H9 (cell line): Measurements from ENCODE around the gene LHFPL6. TPM values are rescaled to one million over a fixed set of nuclear protein-coding genes. Genes with fewer than 3 reads are reported as not detected.

Source experiments
- DNase-seq: peaks from one replicate; pipeline ENCODE4 v3.0.0-alpha.2; 2017
- H2AFZ ChIP-seq: one replicate; pipeline ENCODE4 v1.6.1; 2013; ENCODE audit warnings: mild to moderate bottlenecking, low read length, control low read depth, moderate library complexity
- H2AK5ac ChIP-seq: 2 replicates; pipeline ENCODE4 v1.6.1; 2013; ENCODE audit warnings: low read length, control low read depth, mixed read lengths; ENCODE audit not compliant: insufficient read length
- H2BK120ac ChIP-seq: one replicate; pipeline ENCODE4 v1.6.1; 2013; ENCODE audit warnings: low read depth, mild to moderate bottlenecking, low read length, control low read depth, inconsistent platforms; ENCODE audit not compliant: poor library complexity, severe bottlenecking
- H2BK12ac ChIP-seq: 2 replicates; pipeline ENCODE4 v1.6.1; 2013; ENCODE audit warnings: low read length, control low read depth, mixed read lengths, low read depth; ENCODE audit not compliant: insufficient read length
- H2BK15ac ChIP-seq: 2 replicates; pipeline ENCODE4 v1.6.1; 2013; ENCODE audit warnings: low read depth, low read length, control low read depth
- H2BK20ac ChIP-seq: one replicate; pipeline ENCODE4 v1.6.1; 2013; ENCODE audit warnings: low read depth, mild to moderate bottlenecking, low read length, control low read depth, inconsistent platforms; ENCODE audit not compliant: poor library complexity, severe bottlenecking
- H2BK5ac ChIP-seq: 2 replicates; pipeline ENCODE4 v1.6.1; 2013; ENCODE audit warnings: low read length, control low read depth, mixed read lengths; ENCODE audit not compliant: insufficient read length
- H3K14ac ChIP-seq: 2 replicates; pipeline ENCODE4 v1.6.1; 2013; ENCODE audit warnings: low read length, control low read depth; ENCODE audit not compliant: insufficient read depth
- H3K18ac ChIP-seq: 2 replicates; pipeline ENCODE4 v1.6.1; 2013; ENCODE audit warnings: low read depth, mild to moderate bottlenecking, mixed read lengths, low read length, control low read depth; ENCODE audit not compliant: insufficient read length
- H3K23ac ChIP-seq: 2 replicates; pipeline ENCODE4 v1.6.1; 2013; ENCODE audit warnings: low read length, control low read depth, mixed read lengths, low read depth; ENCODE audit not compliant: insufficient read length
- H3K23me2 ChIP-seq: 2 replicates; pipeline ENCODE4 v1.6.1; 2013; ENCODE audit warnings: low read depth, mild to moderate bottlenecking, mixed read lengths, low read length, control low read depth; ENCODE audit not compliant: insufficient read length, poor library complexity, severe bottlenecking
- H3K27ac ChIP-seq: 2 replicates; pipeline ENCODE4 v1.5.1; 2013; ENCODE audit warnings: low read length, control low read depth, mixed read lengths, low read depth; ENCODE audit not compliant: insufficient read length
- H3K27me3 ChIP-seq: 2 replicates; pipeline ENCODE4 v1.6.1; 2013; ENCODE audit warnings: low read length, control low read depth, inconsistent platforms; ENCODE audit not compliant: insufficient read depth
- H3K4ac ChIP-seq: 2 replicates; pipeline ENCODE4 v1.6.1; 2013; ENCODE audit warnings: low read depth, mild to moderate bottlenecking, control low read depth, inconsistent platforms, low read length, moderate library complexity
- H3K4me1 ChIP-seq: 2 replicates; pipeline ENCODE4 v1.6.1; 2013; ENCODE audit warnings: low read length, control low read depth, inconsistent platforms; ENCODE audit not compliant: insufficient read depth
- H3K4me2 ChIP-seq: 2 replicates; pipeline ENCODE4 v1.6.1; 2013; ENCODE audit warnings: low read length, control low read depth, mixed read lengths; ENCODE audit not compliant: insufficient read length, insufficient read depth
- H3K56ac ChIP-seq: 2 replicates; pipeline ENCODE4 v1.6.1; 2013; ENCODE audit warnings: low read depth, mild to moderate bottlenecking, mixed read lengths, low read length, control low read depth; ENCODE audit not compliant: insufficient read length
- H3K79me1 ChIP-seq: 2 replicates; pipeline ENCODE4 v1.6.1; 2013; ENCODE audit warnings: low read depth, mild to moderate bottlenecking, moderate library complexity, low read length, control low read depth, inconsistent platforms; ENCODE audit not compliant: insufficient read depth, poor library complexity, severe bottlenecking
- H3K79me2 ChIP-seq: 2 replicates; pipeline ENCODE4 v1.6.1; 2013; ENCODE audit warnings: low read length, control low read depth, inconsistent platforms; ENCODE audit not compliant: insufficient read depth
- H3K9ac ChIP-seq: 2 replicates; pipeline ENCODE4 v1.6.1; 2013; ENCODE audit warnings: low read length, control low read depth, mixed read lengths; ENCODE audit not compliant: insufficient read length; ENCODE audit errors: extremely low read depth
- H3K9me3 ChIP-seq: one replicate; pipeline ENCODE4 v1.6.1; 2013; ENCODE audit warnings: low read depth, low read length, inconsistent platforms; ENCODE audit not compliant: control insufficient read depth
- H3T11ph ChIP-seq: one replicate; pipeline ENCODE4 v1.6.1; 2013; ENCODE audit warnings: mild to moderate bottlenecking, low read length, control low read depth, inconsistent platforms
- H4K20me1 ChIP-seq: one replicate; pipeline ENCODE4 v1.6.1; 2013; ENCODE audit not compliant: control insufficient read depth, insufficient read length, insufficient read depth
- H4K5ac ChIP-seq: 2 replicates; pipeline ENCODE4 v1.6.1; 2013; ENCODE audit warnings: low read depth, mild to moderate bottlenecking, mixed read lengths, low read length, control low read depth; ENCODE audit not compliant: insufficient read length
- H4K8ac ChIP-seq: replicated peaks from 2 replicates; pipeline ENCODE4 v1.6.1; 2013; ENCODE audit warnings: low read length, control low read depth, mixed read lengths, low read depth; ENCODE audit not compliant: insufficient read length
- H4K91ac ChIP-seq: 2 replicates; pipeline ENCODE4 v1.6.1; 2013; ENCODE audit warnings: low read depth, mild to moderate bottlenecking, moderate library complexity, mixed read lengths, low read length, control low read depth; ENCODE audit not compliant: insufficient read length
- H3K27ac Mint-ChIP-seq, 3 experiments: 2 replicates in 2 of 3; 3 replicates in 1 of 3; pipeline ENCODE4 v1.8.0; 2020 to 2021; ENCODE audit warnings: mixed read lengths in 3 of 3, mild to moderate bottlenecking in 1 of 3, moderate library complexity in 1 of 3
- H3K27me3 Mint-ChIP-seq: 2 replicates; pipeline ENCODE4 v1.8.0; 2021; ENCODE audit warnings: low read depth, mild to moderate bottlenecking, moderate library complexity, mixed read lengths
- H3K36me3 Mint-ChIP-seq, 3 experiments: 2 replicates in 2 of 3; 3 replicates in 1 of 3; pipeline ENCODE4 v1.8.0; 2020 to 2021; ENCODE audit warnings: low read depth in 3 of 3, mixed read lengths in 3 of 3; ENCODE audit not compliant: insufficient read depth in 1 of 3
- H3K4me1 Mint-ChIP-seq, 2 experiments: 2 replicates each; pipeline ENCODE4 v1.8.0; 2020; ENCODE audit warnings: mixed read lengths in 2 of 2
- H3K4me3 Mint-ChIP-seq, 2 experiments: 2 replicates in 1 of 2; 3 replicates in 1 of 2; pipeline ENCODE4 v1.8.0; 2020 to 2021; ENCODE audit warnings: mild to moderate bottlenecking in 2 of 2, mixed read lengths in 2 of 2, moderate library complexity in 1 of 2
- H3K9me3 Mint-ChIP-seq, 2 experiments: 2 replicates in 1 of 2; 3 replicates in 1 of 2; pipeline ENCODE4 v1.8.0; 2020; ENCODE audit warnings: mild to moderate bottlenecking in 2 of 2, mixed read lengths in 2 of 2, moderate library complexity in 1 of 2
- CTCF ChIP-seq: fragments of 200-600 bp; sonication (generic); conservative IDR thresholded peaks from 3 replicates; pipeline ENCODE4 v1.8.0; 2021; ENCODE audit warnings: antibody characterized with exemption, mild to moderate bottlenecking
- WGBS: extraction: QIAGEN DNeasy Blood & Tissue Kit; methylation state at CpG from one replicate; pipeline ENCODE4 v1.1.7; 2013; ENCODE audit warnings: missing lambda C conversion rate, low lambda C conversion rate, mixed read lengths; ENCODE audit not compliant: insufficient read length; ENCODE audit errors: extremely low coverage; 5-methylcytosine and 5-hydroxymethylcytosine counted together
- total RNA-seq: library from RNA; stranded (reverse); gene quantifications from 2 replicates; pipeline ENCODE4 v1.2.1, GENCODE V29; 2021

Gene LHFPL6
- total RNA-seq, 1 experiment from 2014 or later = 3.5 TPM

- no peak for TF ChIP-seq CTCF
- peaks cover 16 to 17% of the 10 kb centered on the region in 2 experiments for H3K4me1 Mint-ChIP-seq
- H2BK5ac ChIP-seq = no peak overlapping the region
Observed at GRCh38 chr13:39363382-39363772, 239.6 kb downstream of the LHFPL6 start.

More at GRCh38 chr13:39363382-39363772, 239.6 kb downstream of the LHFPL6 start:
- no peaks in the 10 kb centered on the region for H3K4me1 ChIP-seq
- no peaks in the 10 kb centered on the region for H3K9me3 ChIP-seq
- no peak overlapping the region for H4K8ac ChIP-seq
- Mint-ChIP-seq H3K27me3 (peaks cover 70% of the 10 kb centered on the region), H3K36me3 (peaks cover 0 to 1% (median 0%) of the 10 kb centered on the region in 3 experiments; a peak in 1 of 7 replicates), H3K27ac (no peak overlapping the region), H3K9me3 (no peaks in the 10 kb centered on the region; a peak in 2 of 5 replicates), H3K4me3 (no peak overlapping the region)
- no peak overlapping the region for H3K9ac ChIP-seq
- no peak overlapping the region for H2BK120ac ChIP-seq
- H3K18ac ChIP-seq = no peak overlapping the region
- no peaks in the 10 kb centered on the region for H3K79me1 ChIP-seq
- H3K79me2 ChIP-seq = no peaks in the 10 kb centered on the region
- H3K56ac ChIP-seq = no peak overlapping the region
- no peaks in the 10 kb centered on the region for H3K27me3 ChIP-seq
- H3K23ac ChIP-seq = no peak overlapping the region
- no peak for DNase-seq
- no peak overlapping the region for H3K4ac ChIP-seq
- no peak overlapping the region for H2AFZ ChIP-seq
- no peak overlapping the region for H3K27ac ChIP-seq
- no peak overlapping the region for H4K5ac ChIP-seq
- no peak overlapping the region for H3K14ac ChIP-seq
- no peaks in the 10 kb centered on the region for H4K20me1 ChIP-seq
- WGBS = no CpG with 5 or more reads among the region's 4 CpGs
- H4K91ac ChIP-seq = no peak overlapping the region
- H3T11ph ChIP-seq = no peak overlapping the region
- no peak overlapping the region for H3K4me2 ChIP-seq
- no peak overlapping the region for H2BK15ac ChIP-seq
- H2AK5ac ChIP-seq = no peak overlapping the region
- H3K23me2 ChIP-seq = no peaks in the 10 kb centered on the region
- H2BK20ac ChIP-seq = no peak overlapping the region
- no peak overlapping the region for H2BK12ac ChIP-seq
